Stimulated activated naive CD8-positive, alpha-beta T cell treated with anti-CD3 and anti-CD28 coated beads, Interleukin-15, amount 100 ng/mL, for 72 hours (primary cell): Measurements from ENCODE around the gene SYCE3.

ENCODE experiments used
- ATAC-seq: fragments of 150-1000 bp; cut with Tn5 transposase; 2 replicates; pipeline ENCODE4 v1.10.0; 2021; ENCODE audit warnings: mild to moderate bottlenecking, moderate library complexity
- DNase-seq, 2 donors: peaks; one replicate each; pipeline ENCODE4 v3.0.0; 2021 to 2022
- H3K27ac Mint-ChIP-seq, 2 donors: one replicate each; pipeline ENCODE4 v1.8.0; 2022; ENCODE audit warnings: mild to moderate bottlenecking in 2 of 2, mixed read lengths in 2 of 2, moderate library complexity in 2 of 2
- H3K27me3 Mint-ChIP-seq: one replicate; pipeline ENCODE4 v1.8.0; 2022; ENCODE audit warnings: mixed read lengths
- H3K4me1 Mint-ChIP-seq: one replicate; pipeline ENCODE4 v1.8.0; 2022; ENCODE audit warnings: mild to moderate bottlenecking, mixed read lengths
- H3K4me3 Mint-ChIP-seq, 2 donors: one replicate each; pipeline ENCODE4 v1.8.0; 2022; ENCODE audit warnings: mild to moderate bottlenecking in 2 of 2, mixed read lengths in 2 of 2, moderate library complexity in 1 of 2
- H3K9me3 Mint-ChIP-seq, 2 donors: one replicate each; pipeline ENCODE4 v1.8.0; 2022; ENCODE audit warnings: mixed read lengths in 2 of 2

SYCE3 gene

GRCh38 chr22:50583294-50583861, 20.7 kb upstream of the SYCE3 start:
- Mint-ChIP-seq H3K27me3 (no peaks in the 10 kb centered on the region), H3K4me3 (peak overlapping the region; percentile 90 to 97), H3K9me3 (no peaks in the 10 kb centered on the region), H3K4me1 (peaks cover 43% of the 10 kb centered on the region), H3K27ac (peak overlapping the region; percentile 81 to 98)
- DNase-seq (no peak), ATAC-seq (peak; percentile 37)

- no peaks in the 10 kb centered on the region for H3K9me3 Mint-ChIP-seq
- H3K4me1 Mint-ChIP-seq = peaks cover 43% of the 10 kb centered on the region
Observed at GRCh38 chr22:50582493-50583293, 20.0 kb upstream of the SYCE3 start, which contains the start of gene CHKB. TSS of gene CHKB (minus strand) at chr22:50582849. CDS start at chr22:50582781, 68 bp downstream.

GRCh38 chr22:50581950-50582492, 19.3 kb upstream of the SYCE3 start:
- DNase-seq = peak in 1 of 2 donors; percentile 53

More at GRCh38 chr22:50582493-50583293, 20.0 kb upstream of the SYCE3 start, which contains the start of gene CHKB:
- Mint-ChIP-seq H3K4me3 (peak within 1 kb of the TSS; percentile 90 to 97), H3K27me3 (no peaks in the 10 kb centered on the region), H3K27ac (peak within 1 kb of the TSS; percentile 97 to 98)
- peak; percentile 99 to 100 for DNase-seq
- ATAC-seq = peak; percentile 93

GRCh38 chr22:50581031-50581949, 18.6 kb upstream of the SYCE3 start:
- H3K27ac Mint-ChIP-seq = peak overlapping the region in 1 of 2 donors; percentile 82

More at GRCh38 chr22:50581950-50582492, 19.3 kb upstream of the SYCE3 start:
- no peaks in the 10 kb centered on the region for H3K9me3 Mint-ChIP-seq
- ATAC-seq = peak; percentile 13
- peaks cover 49% of the 10 kb centered on the region for H3K4me1 Mint-ChIP-seq
- H3K4me3 Mint-ChIP-seq = peak overlapping the region; percentile 90 to 97
- peak overlapping the region; percentile 97 to 98 for H3K27ac Mint-ChIP-seq
- H3K27me3 Mint-ChIP-seq = no peaks in the 10 kb centered on the region

GRCh38 chr22:50579752-50580151, 17.0 kb upstream of the SYCE3 start:
- Mint-ChIP-seq H3K27me3 (no peaks in the 10 kb centered on the region), H3K27ac (no peak overlapping the region), H3K4me1 (peaks cover 49% of the 10 kb centered on the region), H3K4me3 (no peak overlapping the region), H3K9me3 (no peaks in the 10 kb centered on the region)
- no peak for DNase-seq
- no peak for ATAC-seq

More at GRCh38 chr22:50581031-50581949, 18.6 kb upstream of the SYCE3 start:
- ATAC-seq = no peak
- peaks cover 49% of the 10 kb centered on the region for H3K4me1 Mint-ChIP-seq
- peak overlapping the region; percentile 90 to 97 for H3K4me3 Mint-ChIP-seq
- no peak for DNase-seq
- no peaks in the 10 kb centered on the region for H3K27me3 Mint-ChIP-seq
- H3K9me3 Mint-ChIP-seq = no peaks in the 10 kb centered on the region

- Mint-ChIP-seq H3K4me3 (no peak overlapping the region), H3K27ac (no peak overlapping the region)
- no peak for DNase-seq
Observed at GRCh38 chr22:50578776-50579310, 16.1 kb upstream of the SYCE3 start.

GRCh38 chr22:50577987-50578775, 15.5 kb upstream of the SYCE3 start, which contains the start of gene CPT1B:
TSS of gene CPT1B (minus strand) at chr22:50578427. CDS start at chr22:50577915, 512 bp downstream.
- no peaks in the 10 kb centered on the region for H3K9me3 Mint-ChIP-seq
- H3K4me3 Mint-ChIP-seq = peak within 1 kb of the TSS; percentile 47 to 61
- no peak within 1 kb of the TSS for H3K27ac Mint-ChIP-seq
- peaks cover 42% of the 10 kb centered on the region for H3K4me1 Mint-ChIP-seq
- no peak for DNase-seq
- H3K27me3 Mint-ChIP-seq = no peaks in the 10 kb centered on the region
- no peak for ATAC-seq

More at GRCh38 chr22:50578776-50579310, 16.1 kb upstream of the SYCE3 start:
- Mint-ChIP-seq H3K9me3 (no peaks in the 10 kb centered on the region), H3K27me3 (no peaks in the 10 kb centered on the region), H3K4me1 (peaks cover 48% of the 10 kb centered on the region)
- ATAC-seq = no peak

- ATAC-seq (no peak), DNase-seq (no peak)
Observed at GRCh38 chr22:50577697-50577986, 14.9 kb upstream of the SYCE3 start.

GRCh38 chr22:50576806-50577696, 14.3 kb upstream of the SYCE3 start:
- no peak for DNase-seq

More at GRCh38 chr22:50577697-50577986, 14.9 kb upstream of the SYCE3 start:
- no peak overlapping the region for H3K27ac Mint-ChIP-seq
- H3K4me3 Mint-ChIP-seq = peak overlapping the region; percentile 47 to 61
- no peaks in the 10 kb centered on the region for H3K9me3 Mint-ChIP-seq
- no peaks in the 10 kb centered on the region for H3K27me3 Mint-ChIP-seq
- peaks cover 41% of the 10 kb centered on the region for H3K4me1 Mint-ChIP-seq

GRCh38 chr22:50576070-50576469, 13.4 kb upstream of the SYCE3 start:
- H3K27me3 Mint-ChIP-seq = no peaks in the 10 kb centered on the region
- ATAC-seq = no peak
- peaks cover 33% of the 10 kb centered on the region for H3K4me1 Mint-ChIP-seq
- no peaks in the 10 kb centered on the region for H3K9me3 Mint-ChIP-seq
- DNase-seq = no peak
- H3K4me3 Mint-ChIP-seq = no peak overlapping the region
- no peak overlapping the region for H3K27ac Mint-ChIP-seq

More at GRCh38 chr22:50576806-50577696, 14.3 kb upstream of the SYCE3 start:
- Mint-ChIP-seq H3K27ac (no peak overlapping the region), H3K9me3 (no peaks in the 10 kb centered on the region), H3K27me3 (no peaks in the 10 kb centered on the region), H3K4me3 (peak overlapping the region; percentile 47 to 61), H3K4me1 (peaks cover 41% of the 10 kb centered on the region)
- ATAC-seq = no peak

GRCh38 chr22:50575426-50575941, 12.8 kb upstream of the SYCE3 start:
- Mint-ChIP-seq H3K9me3 (no peaks in the 10 kb centered on the region), H3K4me3 (no peak overlapping the region), H3K4me1 (peaks cover 28% of the 10 kb centered on the region), H3K27me3 (no peaks in the 10 kb centered on the region), H3K27ac (peak overlapping the region; percentile 27 to 38)
- DNase-seq (no peak), ATAC-seq (no peak)

- no peaks in the 10 kb centered on the region for H3K9me3 Mint-ChIP-seq
- no peaks in the 10 kb centered on the region for H3K27me3 Mint-ChIP-seq
- peaks cover 16% of the 10 kb centered on the region for H3K4me1 Mint-ChIP-seq
- no peak for DNase-seq
- no peak overlapping the region for H3K4me3 Mint-ChIP-seq
- no peak for ATAC-seq
- H3K27ac Mint-ChIP-seq = no peak overlapping the region
Observed at GRCh38 chr22:50574383-50574755, 11.7 kb upstream of the SYCE3 start.
